HUES48 (cell line): Measurements from ENCODE around the gene EMC9.
A peak's percentile ranks its signal among the peaks of the same experiment; 100 is the strongest.

Source experiments
- H3K27ac ChIP-seq: one replicate; pipeline ENCODE4 v1.7.0; 2013; ENCODE audit warnings: low read depth, low read length, inconsistent platforms
- H3K27me3 ChIP-seq: 2 replicates; pipeline ENCODE4 v1.6.1; 2013; ENCODE audit warnings: mild to moderate bottlenecking, low read length; ENCODE audit not compliant: control insufficient read depth, insufficient read depth
- H3K36me3 ChIP-seq: 2 replicates; pipeline ENCODE4 v1.6.1; 2013; ENCODE audit warnings: low read length; ENCODE audit not compliant: control insufficient read depth, insufficient read depth
- H3K4me1 ChIP-seq: 2 replicates; pipeline ENCODE4 v1.6.1; 2013; ENCODE audit warnings: mild to moderate bottlenecking, low read length; ENCODE audit not compliant: control insufficient read depth, insufficient read depth
- H3K4me3 ChIP-seq: 2 replicates; pipeline ENCODE4 v1.5.1; 2013; ENCODE audit warnings: mild to moderate bottlenecking, low read depth, low read length
- H3K9ac ChIP-seq: 2 replicates; pipeline ENCODE4 v1.6.1; 2013; ENCODE audit warnings: mild to moderate bottlenecking, low read depth, low read length, moderate library complexity
- H3K9me3 ChIP-seq: 2 replicates; pipeline ENCODE4 v1.6.1; 2013; ENCODE audit warnings: low read length; ENCODE audit not compliant: control insufficient read depth, insufficient read depth

EMC9 gene, protein sequence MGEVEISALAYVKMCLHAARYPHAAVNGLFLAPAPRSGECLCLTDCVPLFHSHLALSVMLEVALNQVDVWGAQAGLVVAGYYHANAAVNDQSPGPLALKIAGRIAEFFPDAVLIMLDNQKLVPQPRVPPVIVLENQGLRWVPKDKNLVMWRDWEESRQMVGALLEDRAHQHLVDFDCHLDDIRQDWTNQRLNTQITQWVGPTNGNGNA

DNA sequence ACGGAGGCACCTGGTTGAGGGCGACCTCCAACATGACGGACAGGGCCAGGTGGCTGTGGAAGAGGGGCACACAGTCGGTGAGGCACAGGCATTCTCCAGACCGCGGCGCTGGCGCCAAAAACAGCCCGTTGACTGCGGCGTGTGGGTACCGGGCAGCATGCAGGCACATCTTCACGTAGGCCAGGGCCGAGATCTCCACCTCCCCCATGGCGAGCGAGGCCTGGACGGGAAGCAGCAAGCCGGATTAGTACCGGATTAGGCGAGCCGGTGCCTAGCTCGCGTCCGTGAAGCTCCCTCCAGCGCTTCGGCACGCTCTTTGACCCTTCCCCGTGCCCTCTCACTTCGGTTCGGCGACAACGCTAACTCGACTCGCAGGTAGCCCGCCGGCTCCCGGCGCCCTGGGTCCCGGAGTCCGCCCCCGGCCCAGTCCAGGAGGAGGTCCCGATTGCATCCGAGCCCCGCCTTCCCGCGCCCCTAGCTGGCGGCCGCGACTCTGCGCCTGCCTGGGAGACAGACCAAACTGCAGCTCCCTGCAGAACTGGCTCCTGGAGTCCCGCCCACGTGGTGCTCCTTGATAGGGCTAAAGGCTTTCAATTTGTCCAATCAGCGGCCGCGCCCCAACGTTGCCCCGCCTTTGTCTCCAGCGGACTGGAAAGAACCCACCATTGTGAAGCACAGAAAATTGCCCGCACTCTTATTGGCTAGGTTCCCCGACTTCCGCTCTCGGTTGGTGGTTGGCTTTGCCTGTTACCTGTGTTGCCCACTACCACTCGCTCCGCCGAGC, at the start of gene EMC9:
Gene EMC9 (minus strand): TSS at position 495 of the 784 bp plus-strand sequence. CDS start 287 bp downstream, at position 208.
- H3K4me1 ChIP-seq: peaks cover 17% of the 10 kb centered on the region
- peak within 1 kb of the TSS; percentile 94 for H3K27ac ChIP-seq
- H3K4me3 ChIP-seq: peak within 1 kb of the TSS; percentile 86
- no peaks in the 10 kb centered on the region for H3K27me3 ChIP-seq
- H3K9me3 ChIP-seq: no peaks in the 10 kb centered on the region
- peaks cover 48% of the 10 kb centered on the region for H3K36me3 ChIP-seq
- H3K9ac ChIP-seq: peak within 1 kb of the TSS; percentile 85

DNA sequence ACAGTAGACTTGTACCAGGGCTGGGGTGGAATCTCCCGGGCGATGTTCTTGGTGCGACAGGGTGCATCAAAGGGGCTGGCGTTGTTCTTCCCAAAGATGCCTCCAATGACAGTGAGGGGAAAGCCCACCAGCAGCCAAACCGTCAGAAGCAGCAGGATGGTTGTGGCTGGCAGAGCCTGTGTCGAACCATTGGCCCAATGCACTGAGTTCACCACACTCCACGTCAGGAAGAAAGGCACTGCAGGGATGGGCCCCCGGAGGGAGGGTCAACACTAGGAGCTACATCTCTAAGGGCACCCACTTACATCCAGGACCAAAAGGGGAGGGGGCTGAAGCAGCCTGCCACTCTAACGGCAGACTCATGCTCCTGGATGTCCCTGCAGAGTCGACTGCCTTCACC, 49.0 kb upstream of the EMC9 start:
- Histone ChIP-seq H3K9ac (no peak overlapping the region), H3K4me3 (no peak overlapping the region), H3K27me3 (no peaks in the 10 kb centered on the region), H3K27ac (no peak overlapping the region), H3K4me1 (peaks cover 10% of the 10 kb centered on the region), H3K9me3 (no peaks in the 10 kb centered on the region), H3K36me3 (peaks cover 42% of the 10 kb centered on the region)

DNA sequence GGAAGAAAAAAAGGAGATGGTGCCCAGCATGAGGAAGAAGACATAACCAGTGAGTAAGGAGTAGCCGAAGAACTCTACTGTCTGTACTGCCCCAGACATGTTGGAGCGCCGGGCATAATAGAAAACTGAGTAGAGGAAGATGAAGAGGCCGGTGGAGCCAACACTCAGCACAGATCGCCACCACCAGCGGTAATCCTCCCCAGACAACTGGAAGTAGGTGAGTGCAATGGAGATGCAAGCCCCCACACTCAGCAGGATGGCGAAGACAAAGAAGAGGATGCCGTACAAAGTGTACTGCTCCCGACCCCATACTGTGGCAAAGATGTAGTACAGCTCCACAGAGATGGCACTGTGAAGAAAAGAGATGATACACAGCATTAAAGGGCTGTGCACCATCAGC, 48.1 kb upstream of the EMC9 start:
- peaks cover 5% of the 10 kb centered on the region for H3K4me1 ChIP-seq
- no peaks in the 10 kb centered on the region for H3K27me3 ChIP-seq
- no peak overlapping the region for H3K9ac ChIP-seq
- no peak overlapping the region for H3K27ac ChIP-seq
- H3K9me3 ChIP-seq: no peaks in the 10 kb centered on the region
- H3K36me3 ChIP-seq: peaks cover 52% of the 10 kb centered on the region
- peak overlapping the region; percentile 44; the same call in 1 of the 2 replicates for H3K4me3 ChIP-seq

DNA sequence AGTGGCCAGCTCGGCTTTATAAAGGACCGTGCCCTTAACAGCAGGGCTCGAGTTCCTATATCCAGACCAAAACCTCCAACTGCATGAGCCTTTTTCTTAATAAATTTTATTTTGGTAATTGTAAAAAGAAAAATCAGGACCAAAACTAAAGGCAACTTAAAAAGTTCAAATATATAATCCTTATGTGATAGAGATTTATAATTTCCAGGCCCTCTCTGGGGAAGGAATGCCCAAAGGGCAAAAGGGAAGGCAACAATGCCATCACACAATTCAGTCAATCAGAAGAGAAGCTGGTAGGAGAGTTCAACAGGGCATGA, 47.6 kb upstream of the EMC9 start:
- H3K27me3 ChIP-seq: no peaks in the 10 kb centered on the region
- peaks cover 3% of the 10 kb centered on the region for H3K4me1 ChIP-seq
- peaks cover 56% of the 10 kb centered on the region for H3K36me3 ChIP-seq
- H3K9me3 ChIP-seq: no peaks in the 10 kb centered on the region
- H3K27ac ChIP-seq: peak overlapping the region; percentile 43
- H3K9ac ChIP-seq: no peak overlapping the region
- peak overlapping the region; percentile 44 for H3K4me3 ChIP-seq

DNA sequence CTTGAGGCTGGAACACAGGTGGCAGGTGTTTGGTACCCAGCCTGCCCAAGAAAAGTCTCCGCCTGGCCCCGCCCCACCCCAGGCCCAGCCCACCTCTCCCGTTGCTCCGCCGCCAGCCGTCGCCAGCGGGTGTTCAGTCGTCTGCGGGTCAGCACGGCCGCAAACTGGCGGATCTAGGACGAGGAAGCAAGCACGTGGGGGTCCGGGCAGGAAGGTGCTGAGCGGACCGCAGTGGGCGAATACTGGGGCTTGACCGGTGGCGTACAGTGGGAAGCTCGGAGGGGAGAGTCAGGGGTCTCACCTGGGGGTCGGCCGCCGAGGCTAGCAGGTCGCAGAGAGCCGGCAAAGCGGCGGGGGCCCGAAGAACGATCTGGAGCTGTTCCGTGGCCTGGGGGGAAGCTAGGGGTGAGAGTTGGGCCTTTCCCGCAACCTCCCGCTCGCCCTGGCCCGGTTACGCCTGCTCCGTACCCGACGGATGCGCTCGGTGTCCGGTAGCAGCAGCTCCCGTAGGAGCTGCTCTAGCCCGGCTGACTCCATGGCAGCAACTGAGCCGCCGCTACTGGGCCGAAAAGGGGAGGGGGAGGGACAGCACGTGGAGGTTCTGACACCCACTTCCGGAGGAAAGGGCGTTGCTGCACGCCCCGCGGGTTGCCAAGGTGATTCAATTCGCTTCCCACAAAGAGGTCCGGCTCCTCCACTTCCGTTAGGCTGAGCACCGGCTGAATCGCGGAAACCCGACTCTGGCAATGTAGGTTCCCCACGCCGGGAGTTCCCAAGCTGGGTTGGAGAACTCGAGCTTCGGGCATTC, 47.1 kb upstream of the EMC9 start, which contains the start of gene IPO4:
Gene IPO4 (minus strand): TSS at position 566 of the 808 bp plus-strand sequence. CDS start 29 bp downstream, at position 537.
- H3K36me3 ChIP-seq: peaks cover 61% of the 10 kb centered on the region
- peak within 1 kb of the TSS; percentile 86 for H3K27ac ChIP-seq

DNA sequence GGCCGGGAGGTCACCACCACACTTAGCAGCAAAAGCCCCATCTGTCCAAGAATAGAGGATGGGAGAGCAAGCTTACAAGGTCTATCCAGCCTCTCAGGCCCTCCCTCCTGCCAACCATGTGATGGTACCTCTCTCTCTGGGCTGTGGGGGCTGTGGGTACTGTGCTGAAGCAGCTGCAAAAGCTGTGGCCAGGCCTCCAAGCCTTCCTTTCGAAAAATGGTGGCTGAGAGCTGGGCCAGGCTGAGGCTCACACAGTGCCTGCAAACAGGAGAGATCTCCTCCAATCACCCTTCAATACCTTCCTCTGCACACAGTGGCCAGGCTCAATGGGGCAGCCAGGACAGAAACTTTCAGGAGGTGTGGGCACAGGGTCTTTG, 46.1 kb upstream of the EMC9 start:
- Histone ChIP-seq H3K9ac (no peak overlapping the region), H3K36me3 (peaks cover 64% of the 10 kb centered on the region), H3K27ac (no peak overlapping the region)

More for the DNA sequence above, 47.1 kb upstream of the EMC9 start, which contains the start of gene IPO4:
- H3K4me1 ChIP-seq: peaks cover 3% of the 10 kb centered on the region
- no peaks in the 10 kb centered on the region for H3K9me3 ChIP-seq
- no peaks in the 10 kb centered on the region for H3K27me3 ChIP-seq
- H3K9ac ChIP-seq: peak within 1 kb of the TSS; percentile 70
- H3K4me3 ChIP-seq: peak within 1 kb of the TSS; percentile 89

DNA sequence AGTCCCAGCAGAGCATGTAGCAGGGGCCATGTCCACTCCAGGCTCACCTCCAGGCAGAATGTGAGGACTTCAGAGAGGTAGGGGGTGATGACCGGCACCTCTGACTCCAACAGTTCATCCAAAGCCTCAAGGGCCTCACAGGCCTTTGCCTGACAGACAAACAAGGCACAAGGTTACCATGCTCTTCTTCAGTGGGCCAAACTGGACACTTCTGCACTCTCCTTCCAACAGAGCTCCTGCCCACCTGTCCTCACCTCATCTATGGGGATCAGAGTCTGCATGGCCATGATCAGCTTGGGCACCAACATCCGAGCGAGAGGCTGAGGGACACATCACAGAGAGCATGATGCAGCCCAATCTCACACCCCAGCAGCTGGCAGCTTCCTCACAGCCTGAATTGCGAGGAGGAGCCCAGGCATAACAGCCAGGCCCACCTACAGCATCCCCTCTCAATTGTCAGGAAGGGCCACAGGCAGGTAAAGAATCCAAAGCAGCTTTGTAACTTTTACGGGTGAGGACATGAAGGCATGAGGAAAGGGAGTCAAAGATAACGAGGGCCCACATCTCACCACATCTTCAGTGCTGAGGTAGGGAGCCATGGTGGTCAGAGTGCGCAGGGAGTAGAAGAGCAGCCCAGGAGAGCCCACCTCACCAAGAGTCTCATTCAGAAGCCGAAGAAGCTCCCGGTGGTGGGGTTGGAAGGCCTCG, 45.6 kb upstream of the EMC9 start:
- H3K36me3 ChIP-seq: peaks cover 64% of the 10 kb centered on the region
- H3K4me1 ChIP-seq: peaks cover 3% of the 10 kb centered on the region
- no peak overlapping the region for H3K9ac ChIP-seq
- no peak overlapping the region for H3K4me3 ChIP-seq
- H3K9me3 ChIP-seq: no peaks in the 10 kb centered on the region
- no peaks in the 10 kb centered on the region for H3K27me3 ChIP-seq
- no peak overlapping the region for H3K27ac ChIP-seq

More for the DNA sequence above, 46.1 kb upstream of the EMC9 start:
- no peaks in the 10 kb centered on the region for H3K27me3 ChIP-seq
- peaks cover 3% of the 10 kb centered on the region for H3K4me1 ChIP-seq
- no peaks in the 10 kb centered on the region for H3K9me3 ChIP-seq
- peak overlapping the region; percentile 89 for H3K4me3 ChIP-seq

DNA sequence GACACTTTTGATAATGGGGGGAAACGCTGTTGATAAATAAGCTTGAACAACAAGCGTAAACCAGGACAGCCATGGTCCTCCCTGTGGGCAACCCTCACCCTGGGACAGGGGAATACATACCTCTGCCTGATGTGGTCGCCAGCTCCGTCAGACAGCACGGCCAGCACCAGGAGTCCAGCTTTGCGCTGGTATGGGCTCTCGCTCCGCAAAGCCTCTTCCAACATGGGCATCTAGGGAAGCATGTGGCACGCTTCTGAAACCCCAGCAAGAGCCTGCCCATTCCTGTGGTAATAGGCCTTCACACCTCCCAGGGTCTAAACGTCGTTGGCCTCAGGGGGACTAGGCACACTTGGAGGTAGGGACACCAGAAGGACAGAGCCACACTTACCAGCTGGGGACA, 44.4 kb upstream of the EMC9 start:
- Histone ChIP-seq H3K27me3 (no peaks in the 10 kb centered on the region), H3K27ac (no peak overlapping the region), H3K4me1 (peaks cover 3% of the 10 kb centered on the region), H3K9me3 (no peaks in the 10 kb centered on the region), H3K9ac (no peak overlapping the region), H3K36me3 (peaks cover 68% of the 10 kb centered on the region), H3K4me3 (no peak overlapping the region)

DNA sequence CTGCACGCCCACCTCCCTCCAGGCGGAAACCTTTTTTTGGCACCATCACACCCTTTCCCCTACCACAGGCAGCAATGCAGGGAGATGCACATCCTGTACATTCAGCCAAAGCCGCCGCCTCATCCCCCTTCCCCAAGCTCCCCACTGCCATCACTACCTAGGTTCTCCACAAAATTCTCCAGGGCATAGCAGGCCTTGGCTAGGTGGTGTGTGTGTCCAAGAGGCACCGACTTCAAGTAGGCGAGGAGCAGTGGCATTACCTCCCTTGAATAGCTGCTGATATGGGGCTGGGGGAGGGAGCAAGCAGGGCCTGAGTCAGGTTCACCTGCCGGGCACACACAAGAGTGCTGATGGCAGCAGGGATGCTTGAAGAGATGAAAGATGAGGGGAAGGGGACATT, 43.6 kb upstream of the EMC9 start:
- Histone ChIP-seq H3K4me1 (peaks cover 3% of the 10 kb centered on the region), H3K27ac (no peak overlapping the region), H3K9me3 (no peaks in the 10 kb centered on the region), H3K9ac (no peak overlapping the region), H3K36me3 (peaks cover 75% of the 10 kb centered on the region), H3K4me3 (no peak overlapping the region), H3K27me3 (no peaks in the 10 kb centered on the region)

DNA sequence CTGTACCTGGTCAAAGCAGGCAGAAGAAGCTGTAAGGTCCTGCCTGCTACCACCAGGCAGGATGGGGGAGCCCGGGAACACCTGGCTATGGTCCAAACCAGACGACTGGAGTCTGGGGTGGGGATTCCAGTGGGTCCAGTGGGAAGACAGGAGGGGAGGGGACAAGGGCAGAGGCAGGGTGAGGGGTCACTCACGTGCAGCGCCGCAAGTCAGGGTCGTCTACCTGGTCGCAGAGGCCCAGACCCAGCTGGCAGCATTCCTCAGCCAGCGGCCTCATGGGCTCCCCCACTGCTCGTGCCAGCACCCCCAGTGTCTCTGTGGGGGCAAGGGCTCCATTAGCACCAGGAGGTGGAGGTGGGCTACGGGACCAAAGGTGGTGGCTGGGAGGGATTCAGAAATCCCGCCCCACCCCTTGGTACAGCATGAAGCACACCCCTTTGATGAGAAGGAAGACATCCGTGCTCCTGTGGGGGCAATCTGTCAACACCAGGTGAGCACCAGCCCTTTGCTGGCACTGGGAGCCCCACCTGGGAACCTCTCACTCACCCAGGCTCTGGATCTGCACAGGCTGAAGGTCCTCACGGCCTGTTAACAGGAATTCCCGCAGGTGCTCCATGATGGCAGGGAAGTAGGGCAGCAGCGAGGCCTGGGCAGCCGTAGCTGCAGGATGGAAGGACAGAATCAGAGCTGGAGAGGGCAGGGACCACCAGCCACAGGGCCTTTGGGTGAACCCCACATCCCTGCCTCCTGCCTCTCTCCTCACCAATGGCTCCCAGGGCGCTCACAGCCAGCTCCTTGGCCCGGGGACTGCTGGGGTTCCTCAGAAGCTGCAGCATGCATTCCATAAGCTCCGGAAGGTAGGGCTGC, 42.9 kb upstream of the EMC9 start:
- Histone ChIP-seq H3K36me3 (peaks cover 82% of the 10 kb centered on the region), H3K27me3 (no peaks in the 10 kb centered on the region), H3K4me3 (no peak overlapping the region), H3K9ac (no peak overlapping the region), H3K9me3 (no peaks in the 10 kb centered on the region), H3K27ac (no peak overlapping the region), H3K4me1 (peaks cover 3% of the 10 kb centered on the region)
